SH-SY5Y (cell line): ENCODE results near the gene OMP.

Source experiments
- GATA2 ChIP-seq: IDR thresholded peaks from 2 replicates; pipeline ENCODE4 v1.6.1; 2011; ENCODE audit warnings: mild to moderate bottlenecking, low read depth, low read length
- GATA3 ChIP-seq: IDR thresholded peaks from 2 replicates; pipeline ENCODE4 v1.6.1; 2011; ENCODE audit warnings: low read depth, mild to moderate bottlenecking, low read length, moderate library complexity

The OMP gene

DNA sequence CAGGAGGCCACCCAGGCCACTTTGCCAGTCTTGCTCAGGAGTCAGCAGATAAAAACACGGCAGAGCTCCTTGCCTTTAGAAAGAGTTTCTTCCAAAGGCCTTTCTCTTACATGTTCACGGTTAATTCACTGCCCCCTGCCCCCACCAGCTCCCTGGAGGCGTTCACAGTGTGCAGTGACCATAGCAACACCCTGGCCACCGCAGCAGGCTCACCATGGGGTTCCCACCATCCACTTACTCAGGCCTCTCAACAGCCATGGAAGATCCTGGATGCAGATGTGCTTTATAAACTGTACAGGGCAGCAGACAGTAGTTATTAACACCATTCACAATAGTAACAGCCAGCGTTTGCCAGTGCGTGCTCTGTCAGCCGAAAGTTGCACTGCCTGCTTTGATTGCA is 14.9 kb downstream of the OMP start:
- TF ChIP-seq GATA2 (no peak), GATA3 (no peak)

DNA sequence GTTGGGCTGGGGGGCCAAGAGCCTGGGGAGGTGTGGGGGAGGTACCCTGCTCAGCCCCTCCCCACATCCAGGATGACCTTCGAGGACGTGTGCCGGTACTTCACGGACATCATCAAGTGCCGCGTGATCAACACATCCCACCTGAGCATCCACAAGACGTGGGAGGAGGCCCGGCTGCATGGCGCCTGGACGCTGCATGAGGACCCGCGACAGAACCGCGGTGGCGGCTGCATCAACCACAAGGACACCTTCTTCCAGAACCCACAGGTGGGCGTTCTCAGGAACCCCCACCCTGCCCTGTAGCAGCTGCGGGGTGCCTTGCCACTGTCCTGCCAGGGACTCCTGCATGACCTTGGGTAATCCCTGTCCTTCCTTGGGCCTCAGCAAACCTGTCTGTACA is 15.4 kb downstream of the OMP start:
- TF ChIP-seq GATA2 (no peak), GATA3 (no peak)

GRCh38 chr11:77118971-77119370 is 16.3 kb downstream of the OMP start:
- TF ChIP-seq GATA3 (no peak), GATA2 (no peak)

DNA sequence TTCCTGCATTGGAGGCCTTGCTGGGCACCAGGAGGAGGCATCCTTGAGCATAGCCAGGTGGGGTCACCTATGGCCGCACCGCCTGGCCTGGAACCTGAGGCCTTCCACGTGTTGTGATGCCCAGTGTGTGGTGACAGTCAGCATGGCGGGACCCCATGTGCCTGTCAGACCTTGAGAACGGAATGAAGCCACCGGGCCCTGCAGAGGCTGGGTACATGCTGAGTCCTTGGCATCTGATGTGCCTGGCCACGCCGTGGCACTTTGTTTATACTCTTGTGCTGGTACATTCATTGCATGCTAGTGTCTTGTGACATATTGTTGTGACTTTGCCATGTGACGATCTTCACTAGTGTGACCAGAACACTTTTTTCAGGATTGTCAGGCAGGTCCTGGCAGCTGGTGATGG is 16.9 kb downstream of the OMP start:
- no peak for TF ChIP-seq GATA2

DNA sequence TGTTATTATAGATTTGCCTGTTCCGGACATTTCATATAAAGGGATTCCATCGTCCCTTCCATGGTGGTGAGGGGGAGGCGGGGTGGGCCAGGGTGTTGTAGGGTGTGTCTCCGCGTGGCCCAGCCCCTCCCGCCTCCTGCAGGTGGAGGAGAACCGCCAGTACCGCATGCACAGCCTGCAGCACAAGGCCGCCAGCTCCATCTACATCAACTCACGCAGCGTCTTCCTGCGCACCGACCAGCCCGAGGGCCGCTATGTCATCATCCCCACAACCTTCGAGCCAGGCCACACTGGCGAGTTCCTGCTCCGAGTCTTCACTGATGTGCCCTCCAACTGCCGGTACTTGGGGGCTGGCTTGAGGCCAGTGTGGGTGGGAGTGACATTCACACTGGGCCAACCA is 17.9 kb downstream of the OMP start:
- no peak for TF ChIP-seq GATA3
- no peak for TF ChIP-seq GATA2

- TF ChIP-seq GATA3 (no peak), GATA2 (no peak)
Measured at GRCh38 chr11:77121096-77121640, 18.5 kb downstream of the OMP start.

DNA sequence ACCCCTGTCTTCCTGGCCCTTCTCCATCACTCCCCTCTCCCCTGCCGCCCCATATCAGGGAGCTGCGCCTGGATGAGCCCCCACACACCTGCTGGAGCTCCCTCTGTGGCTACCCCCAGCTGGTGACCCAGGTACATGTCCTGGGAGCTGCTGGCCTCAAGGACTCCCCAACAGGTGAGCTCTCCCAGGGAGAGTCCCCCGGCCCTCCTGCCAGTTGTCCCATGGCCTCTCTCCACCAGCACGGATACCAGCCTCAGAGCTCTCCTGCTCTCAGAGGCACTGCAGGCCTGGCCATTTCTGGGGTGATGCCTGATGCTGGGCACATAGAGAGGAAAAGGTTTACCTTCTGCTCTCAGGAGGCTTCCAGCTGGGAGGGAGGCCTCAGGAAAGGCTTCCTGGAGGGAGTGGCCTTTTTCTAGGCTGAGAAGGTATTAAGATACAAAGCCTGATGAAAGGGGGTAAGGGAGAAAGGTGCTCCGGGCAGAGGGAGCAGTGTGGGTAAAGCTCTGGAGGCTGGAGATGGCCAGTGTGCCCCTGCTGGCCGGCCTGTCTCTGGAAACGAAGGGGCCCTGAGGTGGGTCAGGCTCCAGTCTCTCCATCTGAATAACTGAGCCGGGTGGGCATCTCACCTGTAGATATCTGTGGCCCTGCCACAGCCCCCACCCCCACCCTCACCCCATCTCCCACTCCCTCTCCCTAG is 19.4 kb downstream of the OMP start:
- TF ChIP-seq GATA2 (no peak), GATA3 (no peak)

GRCh38 chr11:77122576-77123212 is 20.1 kb downstream of the OMP start:
- TF ChIP-seq GATA3 (no peak), GATA2 (no peak)

- TF ChIP-seq GATA2 = no peak
- no peak for TF ChIP-seq GATA3
Measured at GRCh38 chr11:77123591-77123990, 21.0 kb downstream of the OMP start.

- TF ChIP-seq GATA3 (no peak), GATA2 (no peak)
Measured at GRCh38 chr11:77124041-77124440, 21.4 kb downstream of the OMP start.

GRCh38 chr11:77124488-77124887 is 21.8 kb downstream of the OMP start:
- TF ChIP-seq GATA2 = no peak
- no peak for TF ChIP-seq GATA3

DNA sequence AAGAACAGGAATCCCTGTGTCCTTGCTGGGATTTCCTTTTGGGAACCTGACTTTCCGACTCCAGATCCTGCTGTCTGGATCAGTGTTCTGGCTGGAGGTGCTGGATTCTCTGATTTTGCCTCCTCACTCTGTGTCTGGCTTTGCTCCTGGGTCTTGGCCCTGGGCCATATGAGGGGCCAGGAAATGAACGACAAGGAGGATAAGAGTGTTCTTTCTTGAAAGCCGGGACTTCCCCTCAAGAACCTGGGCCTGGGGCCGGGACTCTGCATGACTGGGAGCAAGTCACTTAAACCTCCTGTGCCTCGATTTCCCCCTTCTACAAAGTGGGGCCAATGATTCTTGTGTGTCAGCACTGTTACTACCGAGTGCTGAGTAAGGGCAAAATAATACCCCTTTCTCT is 22.6 kb downstream of the OMP start:
- TF ChIP-seq GATA3 (no peak), GATA2 (no peak)

DNA sequence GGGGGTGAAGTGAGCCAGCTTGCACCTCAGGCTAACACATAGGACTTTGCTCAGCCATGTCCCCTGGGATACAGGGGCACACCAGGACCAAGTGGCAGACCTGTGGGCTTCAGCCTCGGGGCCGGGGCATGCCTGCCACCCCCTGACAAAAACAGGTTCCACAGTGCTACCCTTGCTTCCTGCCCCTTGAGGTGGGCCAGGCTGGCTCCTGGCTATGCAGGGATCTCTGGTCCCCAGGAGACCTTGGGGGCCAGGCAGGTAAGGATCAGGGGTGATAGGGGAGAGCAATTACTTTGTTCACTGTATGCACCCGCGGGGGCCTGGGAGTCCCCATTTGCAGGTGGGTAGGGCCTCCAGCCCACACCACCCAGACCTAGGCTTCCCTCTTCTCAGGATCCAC is 23.1 kb downstream of the OMP start:
- TF ChIP-seq GATA3 (no peak), GATA2 (no peak)

DNA sequence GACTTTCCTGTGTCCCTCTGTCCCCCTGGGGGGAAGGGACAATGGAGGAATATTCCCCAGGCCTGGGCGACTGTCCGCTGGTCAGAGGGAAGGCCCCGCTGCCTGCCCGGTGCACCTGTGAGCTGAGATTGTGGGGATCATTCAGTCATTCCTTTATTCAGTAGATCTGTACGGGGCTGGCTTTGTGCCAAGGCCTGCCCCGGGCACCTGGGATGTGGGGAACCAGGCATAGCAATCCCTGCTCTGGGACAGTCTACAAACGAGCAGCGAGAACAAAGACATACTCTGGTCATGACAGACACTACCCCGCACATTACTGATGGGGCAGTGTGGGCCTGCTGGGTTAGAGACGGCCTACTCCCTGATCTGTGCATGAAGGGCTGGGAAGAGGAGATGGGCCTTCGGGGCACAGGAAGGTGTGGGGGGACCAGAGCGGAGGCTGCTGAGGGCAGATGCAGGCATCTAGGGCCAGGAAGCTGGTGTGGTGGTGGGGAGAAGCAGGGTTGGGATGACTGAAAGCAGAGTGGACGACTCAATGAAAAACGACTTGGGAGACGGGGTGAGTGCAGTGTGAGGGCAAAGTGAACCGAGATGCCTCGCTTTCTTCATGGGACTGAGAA is 23.6 kb downstream of the OMP start:
- TF ChIP-seq GATA3 (no peak), GATA2 (no peak)

DNA sequence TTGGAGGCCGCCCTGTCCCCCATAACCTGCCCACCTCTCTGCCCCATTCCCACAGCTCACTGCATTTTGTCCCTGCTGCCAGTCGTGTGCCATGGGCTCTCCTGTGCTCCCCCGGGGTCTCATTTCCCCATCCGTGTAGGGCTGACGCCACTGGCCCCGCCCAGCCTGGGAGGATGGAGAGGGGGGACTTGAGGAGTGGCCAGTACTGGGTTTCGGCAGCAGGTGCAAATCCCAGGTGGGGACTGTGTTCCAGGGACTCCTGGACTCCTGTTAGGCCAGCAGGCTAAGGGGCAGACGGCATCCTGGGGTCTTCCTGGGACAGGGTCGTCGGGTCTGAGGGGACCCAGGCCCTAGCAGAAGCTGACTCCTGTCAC is 24.2 kb downstream of the OMP start:
- TF ChIP-seq GATA3 (no peak), GATA2 (no peak)
